Transverse colon (tissue), 4 donors: Measurements from ENCODE around the gene NOA1.

Experiments used
- EP300 ChIP-seq: sonication (generic); formaldehyde crosslinking; IDR thresholded peaks from one replicate; pipeline ENCODE4 v1.6.1; 2017; ENCODE audit warnings: antibody characterized with exemption, low read depth
- POLR2A ChIP-seq: fragments of 450-650 bp; IDR thresholded peaks from one replicate; pipeline ENCODE4 v1.6.1; 2016; ENCODE audit warnings: antibody characterized with exemption, mild to moderate bottlenecking, moderate library complexity
- POLR2AphosphoS5 ChIP-seq, 3 donors: sonication (generic); formaldehyde crosslinking; IDR thresholded peaks; one replicate each; pipeline ENCODE4 v1.6.1; 2016; ENCODE audit warnings: antibody characterized with exemption in 3 of 3
- TF ChIP-seq, protein P1 (sequence below), 5 experiments: fragments of 200-600 bp in 3 of 5; fragments of 450-650 bp in 2 of 5; sonication (generic) in 3 of 5; IDR thresholded peaks; 1 replicate in 2 of 5; 2 replicates in 3 of 5; pipeline ENCODE4 v1.5.1; 2016 to 2017; ENCODE audit warnings: antibody characterized with exemption in 5 of 5, inconsistent platforms in 3 of 5, mild to moderate bottlenecking in 2 of 5, moderate library complexity in 1 of 5

GRCh38 chr4:56976837-56977320 lies 527 bp downstream of the NOA1 start:
- TF ChIP-seq, protein P1, sequence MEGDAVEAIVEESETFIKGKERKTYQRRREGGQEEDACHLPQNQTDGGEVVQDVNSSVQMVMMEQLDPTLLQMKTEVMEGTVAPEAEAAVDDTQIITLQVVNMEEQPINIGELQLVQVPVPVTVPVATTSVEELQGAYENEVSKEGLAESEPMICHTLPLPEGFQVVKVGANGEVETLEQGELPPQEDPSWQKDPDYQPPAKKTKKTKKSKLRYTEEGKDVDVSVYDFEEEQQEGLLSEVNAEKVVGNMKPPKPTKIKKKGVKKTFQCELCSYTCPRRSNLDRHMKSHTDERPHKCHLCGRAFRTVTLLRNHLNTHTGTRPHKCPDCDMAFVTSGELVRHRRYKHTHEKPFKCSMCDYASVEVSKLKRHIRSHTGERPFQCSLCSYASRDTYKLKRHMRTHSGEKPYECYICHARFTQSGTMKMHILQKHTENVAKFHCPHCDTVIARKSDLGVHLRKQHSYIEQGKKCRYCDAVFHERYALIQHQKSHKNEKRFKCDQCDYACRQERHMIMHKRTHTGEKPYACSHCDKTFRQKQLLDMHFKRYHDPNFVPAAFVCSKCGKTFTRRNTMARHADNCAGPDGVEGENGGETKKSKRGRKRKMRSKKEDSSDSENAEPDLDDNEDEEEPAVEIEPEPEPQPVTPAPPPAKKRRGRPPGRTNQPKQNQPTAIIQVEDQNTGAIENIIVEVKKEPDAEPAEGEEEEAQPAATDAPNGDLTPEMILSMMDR (IDR thresholded peaks at IDR 0.05), result peak in 2 of 5 experiments; percentile 17 to 41
- no peak for TF ChIP-seq POLR2A
- peak in 1 of 3 donors; percentile 6 for TF ChIP-seq POLR2AphosphoS5 (IDR thresholded peaks at IDR 0.05)
- no peak for TF ChIP-seq EP300
